ENCODE data around the gene PITPNM1. TPM values are rescaled to one million over a fixed set of nuclear protein-coding genes. Genes with fewer than 3 reads are reported as not detected.
"Not testable (repeated sequence)": the region's sequence is repeated elsewhere in the genome, so short reads cannot be mapped to it uniquely, and the experiment has no call there.

PITPNM1 gene
- total and polyA plus RNA-seq, 7 donors = 3.2 to 69.1 (median 16.0) TPM

DNA sequence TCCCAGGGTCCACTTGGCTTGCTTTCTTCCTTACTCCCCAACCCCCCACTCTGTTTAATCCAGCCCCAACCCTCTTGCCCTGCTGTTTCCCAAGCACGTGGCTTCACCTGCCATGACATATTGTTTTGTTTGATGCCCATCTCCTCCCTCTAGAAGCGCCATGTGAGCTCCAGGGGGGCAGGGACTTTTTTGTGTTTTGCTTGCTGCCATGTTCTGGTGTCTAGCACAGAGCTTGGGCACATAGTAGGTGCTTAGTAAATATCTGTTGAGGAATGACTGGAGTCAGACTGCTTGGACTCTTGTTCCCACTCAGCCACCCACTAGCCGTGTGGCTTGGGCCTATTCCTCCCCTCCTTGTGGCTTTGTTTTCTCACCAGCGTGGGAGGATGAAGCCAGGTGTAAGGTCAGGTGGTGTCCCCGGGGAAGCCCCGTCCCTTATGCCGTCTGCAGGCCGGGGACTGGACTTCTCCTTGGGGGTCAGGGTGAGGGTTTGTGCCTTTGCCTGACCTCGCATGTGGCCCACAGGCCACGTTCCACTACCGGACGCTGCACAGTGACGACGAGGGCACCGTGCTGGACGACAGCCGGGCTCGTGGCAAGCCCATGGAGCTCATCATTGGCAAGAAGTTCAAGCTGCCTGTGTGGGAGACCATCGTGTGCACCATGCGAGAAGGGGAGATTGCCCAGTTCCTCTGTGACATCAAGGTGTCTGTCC, 18.5 kb downstream of the PITPNM1 start:
- Histone ChIP-seq H3K27ac (no peak overlapping the region), H3K36me3 (peaks cover 5 to 46% (median 13%) of the 10 kb centered on the region in 4 donors), H3K4me3 (no peak overlapping the region), H3K9me3 (no peaks in the 10 kb centered on the region), H3K4me1 (peaks cover 0 to 37% (median 24%) of the 10 kb centered on the region in 4 donors), H3K27me3 (no peaks in the 10 kb centered on the region)
- WGBS, 2 donors = 74 to 89% methylated on average over 20 of the region's 20 CpGs
- intact Hi-C loops (cut with DNase I) = no loop called here
- TF ChIP-seq POLR2AphosphoS5 (IDR thresholded peaks at IDR 0.05) (no peak), CTCF (IDR thresholded peaks at IDR 0.05) (no peak), EP300 (IDR thresholded peaks at IDR 0.05) (no peak)
- no peak for DNase-seq

DNA sequence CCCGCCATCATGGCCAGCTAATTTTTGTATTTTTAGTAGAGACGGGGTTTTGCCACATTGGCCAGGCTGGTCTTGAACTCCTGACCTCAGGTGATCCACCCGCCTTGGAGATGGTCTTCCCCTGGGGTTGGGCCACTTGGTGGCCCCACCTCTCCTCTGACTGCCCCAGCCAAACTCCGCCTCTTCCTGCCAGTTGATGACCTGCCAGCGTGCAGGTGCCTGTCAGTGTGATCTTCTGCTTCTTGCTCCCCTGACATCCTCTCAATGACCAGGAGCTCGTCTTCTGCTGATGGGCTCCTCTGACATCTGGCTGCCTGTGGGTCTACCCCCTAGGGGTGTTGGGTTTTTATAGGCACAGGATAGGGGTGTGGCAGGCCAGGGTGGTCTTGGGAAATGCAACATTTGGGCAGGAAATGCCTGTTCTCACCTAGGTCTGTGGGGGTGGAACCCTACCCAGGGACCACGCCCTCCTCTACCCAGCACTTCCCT, 19.2 kb downstream of the PITPNM1 start:
- 64 to 75% methylated on average over 7 of the region's 7 CpGs for WGBS, 2 donors
- intact Hi-C loops (cut with DNase I); H3K27ac ChIP-seq; H3K9me3 ChIP-seq; DNase-seq; H3K27me3 ChIP-seq; H3K4me3 ChIP-seq: not testable (repeated sequence)
- Histone ChIP-seq H3K4me1 (peaks cover 0 to 37% (median 24%) of the 10 kb centered on the region in 4 donors), H3K36me3 (peaks cover 5 to 39% (median 13%) of the 10 kb centered on the region in 4 donors)

GRCh38 chr11:67484847-67485311, 20.3 kb downstream of the PITPNM1 start:
- WGBS, 2 donors = 51 to 80% methylated on average over 11 of the region's 11 CpGs
- TF ChIP-seq CTCF (IDR thresholded peaks at IDR 0.05) (no peak), EP300 (IDR thresholded peaks at IDR 0.05) (no peak), POLR2AphosphoS5 (IDR thresholded peaks at IDR 0.05) (no peak)
- Histone ChIP-seq H3K36me3 (peaks cover 3 to 29% (median 5%) of the 10 kb centered on the region in 4 donors), H3K4me1 (peaks cover 0 to 37% (median 24%) of the 10 kb centered on the region in 4 donors), H3K27ac (no peak overlapping the region), H3K4me3 (no peak overlapping the region), H3K27me3 (no peaks in the 10 kb centered on the region), H3K9me3 (no peaks in the 10 kb centered on the region)
- intact Hi-C loops (cut with DNase I) = loop anchor here (5.0 kb wide), 1 partner anchor 83 kb away; the partner anchor contains the start of genes PPP1CA and TBC1D10C
- DNase-seq = peak; percentile 68

GRCh38 chr11:67483831-67484665, 21.1 kb downstream of the PITPNM1 start:
- DNase-seq = no peak
- Histone ChIP-seq H3K36me3 (peaks cover 0 to 21% (median 0%) of the 10 kb centered on the region in 4 donors), H3K27me3 (no peaks in the 10 kb centered on the region), H3K4me1 (peaks cover 0 to 37% (median 24%) of the 10 kb centered on the region in 4 donors), H3K9me3 (no peaks in the 10 kb centered on the region), H3K4me3 (peak overlapping the region; percentile 36 to 59 (median 51)), H3K27ac (peak overlapping the region; percentile 81 to 87 (median 82))
- 67 to 84% methylated on average over 16 of the region's 16 CpGs for WGBS, 2 donors
- TF ChIP-seq POLR2A (IDR thresholded peaks at IDR 0.05) (no peak), CTCF (IDR thresholded peaks at IDR 0.05) (no peak), POLR2AphosphoS5 (IDR thresholded peaks at IDR 0.05) (no peak), EP300 (IDR thresholded peaks at IDR 0.05) (no peak)
- intact Hi-C loops (cut with DNase I) = loop anchor here (2.0 to 5.0 kb wide), 2 partner anchors 23 to 82 kb away; partner anchors contain the start of genes PPP1CA and TBC1D10C

Measured in sigmoid colon (tissue), 7 donors.